Retinal pigment epithelial cell (primary cell): ENCODE results near the gene ABCA12.
A peak's percentile ranks its signal among the peaks of the same experiment; 100 is the strongest.

Experiments used
- DNase-seq: peaks from one replicate; pipeline ENCODE4 v3.0.0-alpha.2; 2010; ENCODE audit warnings: low read depth
- H3K4me3 ChIP-seq: 2 replicates; pipeline ENCODE4 v1.5.1; 2011; ENCODE audit warnings: mild to moderate bottlenecking, low read length, control low read depth, moderate library complexity
- CTCF ChIP-seq: conservative IDR thresholded peaks from 2 replicates; pipeline ENCODE4 v1.5.1; 2011; ENCODE audit warnings: low read depth, low read length, control low read depth, inconsistent platforms

Gene ABCA12

GRCh38 chr2:215029936-215030335, 108.5 kb downstream of the ABCA12 start:
- DNase-seq: no peak
- H3K4me3 ChIP-seq: no peak overlapping the region
- no peak for TF ChIP-seq CTCF

GRCh38 chr2:215028231-215028630, 110.2 kb downstream of the ABCA12 start:
- H3K4me3 ChIP-seq: no peak overlapping the region
- no peak for TF ChIP-seq CTCF
- DNase-seq: peak; percentile 11

GRCh38 chr2:215027779-215028178, 110.6 kb downstream of the ABCA12 start:
- no peak for TF ChIP-seq CTCF
- H3K4me3 ChIP-seq: no peak overlapping the region
- no peak for DNase-seq

- no peak for TF ChIP-seq CTCF
- no peak overlapping the region for H3K4me3 ChIP-seq
- no peak for DNase-seq
Measured at GRCh38 chr2:215022910-215023309, 115.5 kb downstream of the ABCA12 start.

GRCh38 chr2:215022418-215022817, 116.0 kb downstream of the ABCA12 start:
- peak; percentile 32 for DNase-seq
- no peak for TF ChIP-seq CTCF
- no peak overlapping the region for H3K4me3 ChIP-seq

- H3K4me3 ChIP-seq: no peak overlapping the region
- DNase-seq: no peak
- TF ChIP-seq CTCF: no peak
Measured at GRCh38 chr2:215020283-215020682, 118.1 kb downstream of the ABCA12 start.

- DNase-seq: no peak
- no peak for TF ChIP-seq CTCF
- no peak overlapping the region for H3K4me3 ChIP-seq
Measured at GRCh38 chr2:215019521-215020145, 118.8 kb downstream of the ABCA12 start.
